Stimulated activated naive B cell treated with anti-CD40 and anti-IgM and Interleukin-4, amounts not matched to agents 10 μg/mL and 1 μg/mL and 100 μg/mL, for 72 hours (primary cell): ENCODE measurements around the gene MACO1.
A peak's percentile ranks its signal among the peaks of the same experiment; 100 is the strongest.
"Not testable (repeated sequence)": the region's sequence is repeated elsewhere in the genome, so short reads cannot be mapped to it uniquely, and the experiment has no call there.

Source experiments
- ATAC-seq, 2 donors: fragments of 150-1000 bp; cut with Tn5 transposase; replicated peaks; 2 replicates each; pipeline ENCODE4 v1.10.0; 2021; ENCODE audit warnings: moderate library complexity in 1 of 2
- DNase-seq: peaks from one replicate; pipeline ENCODE4 v3.0.0; 2021
- H3K27ac Mint-ChIP-seq: one replicate; pipeline ENCODE4 v1.8.0; 2022; ENCODE audit warnings: mild to moderate bottlenecking, mixed read lengths
- H3K27me3 Mint-ChIP-seq, 2 donors: one replicate each; pipeline ENCODE4 v1.8.0; 2022; ENCODE audit warnings: mixed read lengths in 2 of 2
- H3K36me3 Mint-ChIP-seq, 2 donors: one replicate each; pipeline ENCODE4 v1.8.0; 2022; ENCODE audit warnings: mixed read lengths in 2 of 2, mild to moderate bottlenecking in 1 of 2
- H3K4me1 Mint-ChIP-seq, 2 donors: one replicate each; pipeline ENCODE4 v1.8.0; 2022; ENCODE audit warnings: mixed read lengths in 2 of 2, mild to moderate bottlenecking in 1 of 2
- H3K4me3 Mint-ChIP-seq, 2 donors: one replicate each; pipeline ENCODE4 v1.8.0; 2022; ENCODE audit warnings: mild to moderate bottlenecking in 2 of 2, mixed read lengths in 2 of 2, moderate library complexity in 1 of 2
- H3K9me3 Mint-ChIP-seq, 2 donors: one replicate each; pipeline ENCODE4 v1.8.0; 2022; ENCODE audit warnings: mixed read lengths in 2 of 2, mild to moderate bottlenecking in 1 of 2

Gene MACO1

DNA sequence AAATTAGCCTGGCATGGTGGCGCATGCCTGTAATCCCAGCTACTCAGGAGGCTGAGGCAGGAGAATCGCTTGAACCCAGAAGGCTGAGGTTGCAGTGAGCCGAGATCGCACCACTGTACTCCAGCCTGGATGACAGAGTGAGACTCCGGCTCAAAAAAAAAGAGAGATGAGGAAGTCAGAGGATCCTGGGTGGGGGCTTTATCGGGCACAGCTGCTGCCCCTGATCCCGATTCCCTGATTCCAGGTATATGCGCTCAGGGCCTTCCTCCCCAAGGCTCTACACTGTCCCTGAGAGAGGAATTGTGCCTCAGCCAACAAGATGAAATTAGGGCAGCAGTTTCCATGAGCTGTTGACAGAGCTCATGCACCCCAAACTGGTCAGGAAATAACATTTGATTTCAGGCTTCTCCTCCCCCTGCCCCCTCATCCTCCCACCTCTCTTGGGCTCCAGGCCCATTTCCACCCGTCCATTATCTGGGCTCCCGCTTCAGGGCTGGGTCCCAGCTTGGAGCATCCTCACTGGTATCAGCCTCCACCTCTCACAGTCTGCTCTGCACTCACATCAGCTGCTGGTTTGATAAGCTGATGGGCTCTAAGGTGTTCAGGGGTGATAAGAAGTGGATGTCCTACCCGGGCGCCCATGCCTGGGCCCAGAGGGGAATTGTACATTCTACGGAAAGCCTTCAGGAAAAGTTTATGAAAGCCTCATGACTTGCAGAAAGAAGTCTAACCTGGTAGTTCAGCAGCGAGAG, 17.6 kb upstream of the MACO1 start:
- not testable (repeated sequence) for DNase-seq, H3K4me3 Mint-ChIP-seq, H3K4me1 Mint-ChIP-seq, H3K27me3 Mint-ChIP-seq, H3K36me3 Mint-ChIP-seq, ATAC-seq, H3K27ac Mint-ChIP-seq, H3K9me3 Mint-ChIP-seq

DNA sequence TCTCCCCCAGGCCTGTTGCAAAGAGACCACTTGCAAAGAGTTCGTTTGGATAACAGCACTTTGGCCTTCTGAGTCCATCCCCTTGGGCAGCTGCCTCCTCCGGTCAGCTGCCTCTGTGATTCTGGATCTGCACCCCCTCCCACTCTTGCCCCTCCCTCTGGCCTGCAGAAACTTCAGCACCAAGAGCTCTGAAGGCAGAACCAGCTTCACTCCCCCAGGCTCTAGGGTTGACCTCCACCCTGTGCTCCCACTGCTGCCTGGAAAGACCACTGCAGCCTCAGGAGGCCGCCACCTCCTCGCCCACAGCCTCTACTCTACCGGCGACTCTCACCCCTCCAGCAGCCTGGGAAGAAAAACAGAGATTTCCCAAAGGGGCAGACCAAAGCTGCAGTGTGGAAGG, 16.5 kb upstream of the MACO1 start:
- H3K27ac Mint-ChIP-seq, H3K4me3 Mint-ChIP-seq, H3K4me1 Mint-ChIP-seq, H3K9me3 Mint-ChIP-seq, H3K27me3 Mint-ChIP-seq, DNase-seq, ATAC-seq, H3K36me3 Mint-ChIP-seq: not testable (repeated sequence)

GRCh38 chr1:25414578-25414977, 16.1 kb upstream of the MACO1 start:
- H3K27ac Mint-ChIP-seq, H3K9me3 Mint-ChIP-seq, H3K4me3 Mint-ChIP-seq, H3K36me3 Mint-ChIP-seq, H3K27me3 Mint-ChIP-seq, ATAC-seq, H3K4me1 Mint-ChIP-seq, DNase-seq: not testable (repeated sequence)

- ATAC-seq, H3K4me1 Mint-ChIP-seq, H3K36me3 Mint-ChIP-seq, H3K4me3 Mint-ChIP-seq, H3K9me3 Mint-ChIP-seq, DNase-seq, H3K27me3 Mint-ChIP-seq, H3K27ac Mint-ChIP-seq: not testable (repeated sequence)
Measured at GRCh38 chr1:25417280-25417679, 13.4 kb upstream of the MACO1 start.

GRCh38 chr1:25419339-25419738, 11.4 kb upstream of the MACO1 start:
- peaks cover 0 to 15% of the 10 kb centered on the region in 2 donors for H3K27me3 Mint-ChIP-seq
- not testable (repeated sequence) for ATAC-seq, H3K9me3 Mint-ChIP-seq, H3K4me3 Mint-ChIP-seq, DNase-seq, H3K27ac Mint-ChIP-seq, H3K36me3 Mint-ChIP-seq, H3K4me1 Mint-ChIP-seq

GRCh38 chr1:25420715-25421114, 10.0 kb upstream of the MACO1 start, which contains the start of gene RHCE:
Gene RHCE, minus strand, starts transcription at chr1:25420825. Its CDS starts 39 bp downstream, at chr1:25420786.
- H3K27ac Mint-ChIP-seq, H3K9me3 Mint-ChIP-seq, H3K36me3 Mint-ChIP-seq, H3K4me1 Mint-ChIP-seq, H3K4me3 Mint-ChIP-seq, DNase-seq, ATAC-seq: not testable (repeated sequence)
- H3K27me3 Mint-ChIP-seq = peaks cover 0 to 15% of the 10 kb centered on the region in 2 donors

GRCh38 chr1:25423206-25423605, 7.5 kb upstream of the MACO1 start:
- not testable (repeated sequence) for ATAC-seq, H3K4me3 Mint-ChIP-seq, H3K27ac Mint-ChIP-seq, H3K36me3 Mint-ChIP-seq, H3K9me3 Mint-ChIP-seq, H3K4me1 Mint-ChIP-seq, DNase-seq
- peaks cover 0 to 12% of the 10 kb centered on the region in 2 donors for H3K27me3 Mint-ChIP-seq

DNA sequence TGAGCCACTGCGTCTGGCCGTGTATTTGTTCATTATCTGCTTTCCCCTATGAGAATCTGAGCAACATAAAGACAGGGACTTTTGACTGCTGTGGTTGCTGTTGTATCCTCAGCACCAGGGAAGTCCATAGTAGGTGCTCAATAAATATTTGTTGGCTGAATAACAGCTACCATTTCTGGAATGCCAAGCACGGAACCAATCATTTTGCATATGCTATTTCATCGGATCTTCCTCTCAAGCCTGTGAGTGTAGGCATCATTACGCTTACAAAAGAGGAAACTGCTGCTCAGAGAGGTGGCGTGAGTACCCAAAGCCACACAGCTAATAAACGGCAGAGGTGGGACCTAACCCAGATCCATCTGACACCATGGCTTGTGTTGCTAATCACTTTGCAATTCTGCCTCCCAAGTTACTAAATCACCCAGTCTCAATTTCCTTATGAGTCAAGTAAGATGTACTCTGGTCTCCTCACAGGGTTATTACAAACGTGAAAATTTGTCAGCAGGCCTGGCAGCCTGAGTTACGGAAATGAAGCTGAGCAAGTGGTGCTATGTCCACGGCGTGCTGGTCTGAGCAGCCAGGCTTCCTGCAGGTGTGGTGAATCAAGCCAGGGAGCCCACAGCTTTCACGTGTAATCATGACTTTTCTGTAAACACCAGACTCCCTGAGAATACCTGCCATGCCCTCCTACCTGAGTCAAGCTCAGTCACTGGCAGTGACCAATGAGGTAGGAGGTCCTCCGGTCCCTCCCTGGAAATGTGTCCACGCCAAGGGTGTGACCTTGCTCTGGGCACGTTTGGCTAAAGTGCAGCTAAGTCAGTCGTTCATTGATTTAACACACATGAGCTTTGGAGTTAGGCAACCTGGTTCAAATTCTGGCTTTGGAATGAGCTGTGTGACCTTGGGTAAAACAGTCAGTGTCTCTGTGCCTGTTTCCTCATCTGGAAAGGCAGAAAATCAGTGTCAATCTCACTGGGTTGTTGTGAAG, 5.3 kb upstream of the MACO1 start:
- no peaks in the 10 kb centered on the region for H3K36me3 Mint-ChIP-seq
- ATAC-seq (no peak), DNase-seq (no peak)
- peaks cover 0 to 11% of the 10 kb centered on the region in 2 donors for H3K27me3 Mint-ChIP-seq
- no peaks in the 10 kb centered on the region for H3K9me3 Mint-ChIP-seq
- no peak overlapping the region for H3K4me3 Mint-ChIP-seq
- H3K27ac Mint-ChIP-seq = no peak overlapping the region
- H3K4me1 Mint-ChIP-seq = peaks cover 4 to 10% of the 10 kb centered on the region in 2 donors

DNA sequence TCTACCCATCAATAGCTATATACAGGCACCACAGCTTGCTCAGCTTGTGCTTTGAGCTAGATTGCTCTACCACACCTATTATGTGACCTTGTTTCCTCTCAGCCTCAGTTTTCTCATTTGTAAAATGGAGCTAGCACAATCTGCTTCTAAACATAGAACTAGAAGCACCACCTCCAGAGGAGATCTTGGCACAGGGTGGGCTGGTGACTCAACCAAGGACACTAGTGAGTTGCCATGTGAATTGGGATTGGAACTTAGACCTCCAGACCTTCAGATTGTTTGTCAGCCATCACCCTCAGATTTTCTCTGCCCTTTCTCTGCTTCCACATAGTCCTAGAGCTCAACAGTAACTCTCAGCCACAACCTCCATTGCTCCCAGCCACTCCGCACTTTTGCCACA, 3.0 kb upstream of the MACO1 start:
- H3K4me1 Mint-ChIP-seq = peaks cover 12 to 22% of the 10 kb centered on the region in 2 donors
- H3K27me3 Mint-ChIP-seq = peaks cover 0 to 7% of the 10 kb centered on the region in 2 donors
- no peak overlapping the region for H3K4me3 Mint-ChIP-seq
- no peak overlapping the region for H3K27ac Mint-ChIP-seq
- H3K36me3 Mint-ChIP-seq = no peaks in the 10 kb centered on the region
- no peaks in the 10 kb centered on the region for H3K9me3 Mint-ChIP-seq
- DNase-seq = no peak
- ATAC-seq = no peak

GRCh38 chr1:25428475-25429166, 2.1 kb upstream of the MACO1 start:
- ATAC-seq (no peak), DNase-seq (no peak)
- H3K27me3 Mint-ChIP-seq = peaks cover 0 to under 1% of the 10 kb centered on the region in 2 donors
- H3K27ac Mint-ChIP-seq = peak overlapping the region; percentile 16
- H3K4me3 Mint-ChIP-seq = peak overlapping the region; percentile 39 to 45
- H3K4me1 Mint-ChIP-seq = peaks cover 15 to 31% of the 10 kb centered on the region in 2 donors
- H3K9me3 Mint-ChIP-seq = no peaks in the 10 kb centered on the region
- H3K36me3 Mint-ChIP-seq = no peaks in the 10 kb centered on the region

GRCh38 chr1:25430967-25431881, 527 bp downstream of the MACO1 start:
- Mint-ChIP-seq H3K36me3 (no peaks in the 10 kb centered on the region), H3K27ac (peak overlapping the region; percentile 99), H3K9me3 (no peaks in the 10 kb centered on the region), H3K4me1 (peaks cover 30 to 57% of the 10 kb centered on the region in 2 donors), H3K27me3 (no peaks in the 10 kb centered on the region), H3K4me3 (peak overlapping the region; percentile 91 to 96)
- ATAC-seq (peak; percentile 43 to 57), DNase-seq (peak; percentile 68)

GRCh38 chr1:25431955-25432719, 1.4 kb downstream of the MACO1 start:
- no peak for DNase-seq
- H3K36me3 Mint-ChIP-seq = no peaks in the 10 kb centered on the region
- no peaks in the 10 kb centered on the region for H3K9me3 Mint-ChIP-seq
- peaks cover 33 to 66% of the 10 kb centered on the region in 2 donors for H3K4me1 Mint-ChIP-seq
- peak overlapping the region; percentile 92 for H3K27ac Mint-ChIP-seq
- H3K4me3 Mint-ChIP-seq = peak overlapping the region; percentile 85 to 86
- ATAC-seq = no peak
- H3K27me3 Mint-ChIP-seq = no peaks in the 10 kb centered on the region
